Vagina (tissue), 2 donors: Measurements from ENCODE around the gene PHACTR4.

Experiments
- CTCF ChIP-seq, 3 experiments: fragments of 450-650 bp in 2 of 3; fragments of 200-600 bp in 1 of 3; sonication (generic) in 1 of 3; IDR thresholded peaks; one replicate each; pipeline ENCODE4 v1.5.1; 2017 to 2019; ENCODE audit warnings: antibody characterized with exemption in 3 of 3, mild to moderate bottlenecking in 2 of 3, moderate library complexity in 2 of 3
- POLR2AphosphoS5 ChIP-seq, 2 donors: sonication (generic); formaldehyde crosslinking; IDR thresholded peaks; one replicate each; pipeline ENCODE4 v1.9.0; 2017; ENCODE audit warnings: antibody characterized with exemption in 2 of 2, mild to moderate bottlenecking in 2 of 2, low read depth in 1 of 2; ENCODE audit not compliant: insufficient read depth in 1 of 2

GRCh38 chr1:28526886-28527285 lies 157.3 kb downstream of the PHACTR4 start:
- TF ChIP-seq CTCF (IDR thresholded peaks at IDR 0.05) (no peak), POLR2AphosphoS5 (IDR thresholded peaks at IDR 0.05; ENCODE audit: insufficient read depth in 1 of 2, low read depth in 1 of 2) (no peak)
